ENCODE measurements around the gene ERBIN. TPM values are rescaled to one million over a fixed set of nuclear protein-coding genes. Genes with fewer than 3 reads are reported as not detected.
"Not testable (repeated sequence)": the region's sequence is repeated elsewhere in the genome, so short reads cannot be mapped to it uniquely, and the experiment has no call there.

ERBIN gene
- total RNA-seq, 1 experiment from 2014 or later = 70.6 TPM

GRCh38 chr5:65927503-65928321 is 1.3 kb downstream of the ERBIN start:
- Histone ChIP-seq H3K27ac (peak overlapping the region; percentile 92), H3K4me1 (no peaks in the 10 kb centered on the region; the same call in 1 of the 2 replicates), H3K9me3 (replicated peaks) (no peaks in the 10 kb centered on the region), H3K36me3 (peaks cover 8% of the 10 kb centered on the region), H3K4me3 (peak overlapping the region; percentile 88), H3K27me3 (no peaks in the 10 kb centered on the region)
- peak; percentile 19 to 59 for DNase-seq

GRCh38 chr5:65928322-65928752 is 2.0 kb downstream of the ERBIN start:
- peak in 1 of 2 experiments; percentile 20 for DNase-seq
- peak overlapping the region; percentile 88 for H3K4me3 ChIP-seq
- H3K36me3 ChIP-seq = peaks cover 8% of the 10 kb centered on the region
- H3K4me1 ChIP-seq = no peaks in the 10 kb centered on the region; the same call in 1 of the 2 replicates
- no peaks in the 10 kb centered on the region for H3K27me3 ChIP-seq
- H3K27ac ChIP-seq = peak overlapping the region; percentile 92; the same call in 1 of the 2 replicates
- no peaks in the 10 kb centered on the region for H3K9me3 ChIP-seq (replicated peaks)

- H3K4me1 ChIP-seq = no peaks in the 10 kb centered on the region; the same call in 1 of the 2 replicates
- H3K36me3 ChIP-seq = peaks cover 8% of the 10 kb centered on the region
- H3K9me3 ChIP-seq (replicated peaks) = no peaks in the 10 kb centered on the region
- H3K27ac ChIP-seq = no peak overlapping the region
- DNase-seq = no peak
- H3K27me3 ChIP-seq = no peaks in the 10 kb centered on the region
- H3K4me3 ChIP-seq = peak overlapping the region; percentile 88
Observed at GRCh38 chr5:65928860-65929259, 2.5 kb downstream of the ERBIN start.

GRCh38 chr5:65932676-65933075 is 6.3 kb downstream of the ERBIN start:
- H3K4me3 ChIP-seq = no peak overlapping the region
- DNase-seq = no peak
- H3K36me3 ChIP-seq = peaks cover 12% of the 10 kb centered on the region
- H3K27me3 ChIP-seq = no peaks in the 10 kb centered on the region
- H3K27ac ChIP-seq = no peak overlapping the region
- H3K9me3 ChIP-seq (replicated peaks) = no peaks in the 10 kb centered on the region
- H3K4me1 ChIP-seq = no peaks in the 10 kb centered on the region

- H3K36me3 ChIP-seq = peaks cover 14% of the 10 kb centered on the region
- H3K27me3 ChIP-seq = no peaks in the 10 kb centered on the region
- no peak overlapping the region for H3K4me3 ChIP-seq
- DNase-seq = no peak
- no peak overlapping the region for H3K27ac ChIP-seq
- H3K9me3 ChIP-seq (replicated peaks) = no peaks in the 10 kb centered on the region
- no peaks in the 10 kb centered on the region for H3K4me1 ChIP-seq
Observed at GRCh38 chr5:65933295-65933694, 6.9 kb downstream of the ERBIN start.

- Histone ChIP-seq H3K9me3 (replicated peaks) (no peaks in the 10 kb centered on the region), H3K27me3 (no peaks in the 10 kb centered on the region), H3K36me3 (peaks cover 7% of the 10 kb centered on the region; the same call in 1 of the 2 replicates), H3K27ac (no peak overlapping the region), H3K4me1 (no peaks in the 10 kb centered on the region), H3K4me3 (no peak overlapping the region)
- no peak for DNase-seq
Observed at GRCh38 chr5:65938256-65938655, 11.9 kb downstream of the ERBIN start.

GRCh38 chr5:65943771-65944170 is 17.4 kb downstream of the ERBIN start:
- Histone ChIP-seq H3K9me3 (replicated peaks) (no peaks in the 10 kb centered on the region), H3K27ac (no peak overlapping the region), H3K4me1 (no peaks in the 10 kb centered on the region), H3K4me3 (no peak overlapping the region), H3K27me3 (no peaks in the 10 kb centered on the region), H3K36me3 (peaks cover 5% of the 10 kb centered on the region; the same call in 1 of the 2 replicates)
- no peak for DNase-seq

GRCh38 chr5:65946198-65946745 is 19.9 kb downstream of the ERBIN start:
- no peaks in the 10 kb centered on the region for H3K4me1 ChIP-seq
- H3K27me3 ChIP-seq = no peaks in the 10 kb centered on the region
- H3K4me3 ChIP-seq = no peak overlapping the region
- H3K27ac ChIP-seq = no peak overlapping the region
- peaks cover 5% of the 10 kb centered on the region; the same call in 1 of the 2 replicates for H3K36me3 ChIP-seq
- H3K9me3 ChIP-seq (replicated peaks) = no peaks in the 10 kb centered on the region
- no peak for DNase-seq

GRCh38 chr5:65948115-65948747 is 21.9 kb downstream of the ERBIN start:
- H3K4me1 ChIP-seq = peaks cover 4% of the 10 kb centered on the region; the same call in 1 of the 2 replicates
- H3K9me3 ChIP-seq (replicated peaks) = no peaks in the 10 kb centered on the region
- H3K27me3 ChIP-seq = no peaks in the 10 kb centered on the region
- no peak overlapping the region for H3K4me3 ChIP-seq
- H3K27ac ChIP-seq = no peak overlapping the region
- DNase-seq = no peak
- peaks cover 3% of the 10 kb centered on the region; the same call in 1 of the 2 replicates for H3K36me3 ChIP-seq

- Histone ChIP-seq H3K4me1 (peaks cover 8% of the 10 kb centered on the region; the same call in 1 of the 2 replicates), H3K27me3 (no peaks in the 10 kb centered on the region), H3K9me3 (replicated peaks) (peaks cover 4% of the 10 kb centered on the region; the same call in 1 of the 2 replicates), H3K27ac (no peak overlapping the region), H3K36me3 (0 out of 2 replicates have a peak, but pooled peaks cover 1% of the 10 kb centered on the region), H3K4me3 (no peak overlapping the region)
- DNase-seq = no peak
Observed at GRCh38 chr5:65951330-65951729, 25.0 kb downstream of the ERBIN start.

- DNase-seq = no peak
- Histone ChIP-seq H3K9me3 (replicated peaks) (peaks cover 7% of the 10 kb centered on the region; the same call in 1 of the 2 replicates), H3K36me3 (no peaks in the 10 kb centered on the region), H3K27ac (no peak overlapping the region), H3K4me1 (peaks cover 8% of the 10 kb centered on the region; the same call in 1 of the 2 replicates), H3K4me3 (no peak overlapping the region), H3K27me3 (no peaks in the 10 kb centered on the region)
Observed at GRCh38 chr5:65952259-65952658, 25.9 kb downstream of the ERBIN start.

- no peak for DNase-seq
Observed at GRCh38 chr5:65954200-65954599, 27.8 kb downstream of the ERBIN start.

GRCh38 chr5:65955746-65956145 is 29.4 kb downstream of the ERBIN start:
- H3K27me3 ChIP-seq = no peaks in the 10 kb centered on the region
- H3K9me3 ChIP-seq (replicated peaks) = peaks cover 7% of the 10 kb centered on the region; the same call in 1 of the 2 replicates
- peaks cover 8% of the 10 kb centered on the region; the same call in 1 of the 2 replicates for H3K4me1 ChIP-seq

More at GRCh38 chr5:65954200-65954599, 27.8 kb downstream of the ERBIN start:
- Histone ChIP-seq H3K36me3 (peaks cover 2% of the 10 kb centered on the region; the same call in 1 of the 2 replicates), H3K9me3 (replicated peaks) (peaks cover 7% of the 10 kb centered on the region; the same call in 1 of the 2 replicates), H3K4me1 (peaks cover 8% of the 10 kb centered on the region; the same call in 1 of the 2 replicates), H3K4me3 (no peak overlapping the region), H3K27me3 (no peaks in the 10 kb centered on the region), H3K27ac (no peak overlapping the region)

GRCh38 chr5:65957703-65958102 is 31.3 kb downstream of the ERBIN start:
- DNase-seq; H3K27ac ChIP-seq; H3K36me3 ChIP-seq; H3K9me3 ChIP-seq (replicated peaks); H3K27me3 ChIP-seq; H3K4me3 ChIP-seq: not testable (repeated sequence)
- H3K4me1 ChIP-seq = peaks cover 12% of the 10 kb centered on the region

More at GRCh38 chr5:65955746-65956145, 29.4 kb downstream of the ERBIN start:
- Histone ChIP-seq H3K36me3 (peaks cover 4% of the 10 kb centered on the region; the same call in 1 of the 2 replicates), H3K27ac (no peak overlapping the region), H3K4me3 (no peak overlapping the region)
- no peak for DNase-seq

Measured in SJCRH30 (cell line).